ENCODE measurements around the gene TSHZ2. TPM values are rescaled to one million over a fixed set of nuclear protein-coding genes. Genes with fewer than 3 reads are reported as not detected.

Gene TSHZ2
- total and polyA plus RNA-seq, 2 of the 4 experiments (the other 2 are of a cell fraction), result under 0.01 to 0.02 TPM

GRCh38 chr20:53428588-53428987 lies 456.4 kb downstream of the TSHZ2 start:
- Histone ChIP-seq H4K8ac (ENCODE audit: low read depth in 2 of 2, low read length in 2 of 2) (no peak overlapping the region), H3K18ac (ENCODE audit: low read depth, low read length) (no peak overlapping the region), H3K27ac (ENCODE audit: insufficient read depth, low read length) (no peak overlapping the region), H3K4me1 (ENCODE audit: control insufficient read depth, insufficient read depth, low read length) (no peaks in the 10 kb centered on the region), H3K9ac (ENCODE audit: low read depth, low read length) (no peak overlapping the region), H2BK120ac (ENCODE audit: low read depth, low read length) (no peak overlapping the region), H4K20me1 (ENCODE audit: insufficient read depth, low read length) (no peaks in the 10 kb centered on the region), H2BK20ac (ENCODE audit: low read depth, low read length) (no peak overlapping the region), H3K4me3 (ENCODE audit: insufficient read depth, low read depth, low read length) (no peak overlapping the region), H3K27me3 (ENCODE audit: control insufficient read depth, insufficient read depth, low read length) (no peaks in the 10 kb centered on the region), H4K91ac (ENCODE audit: insufficient read depth, low read depth, low read length) (no peak overlapping the region), H3K36me3 (ENCODE audit: control insufficient read depth, insufficient read depth, low read length) (no peaks in the 10 kb centered on the region), H3K9me1 (ENCODE audit: insufficient read depth, low read length) (no peaks in the 10 kb centered on the region), H2BK15ac (ENCODE audit: low read depth, low read length) (no peak overlapping the region), H3K14ac (replicated peaks; ENCODE audit: low read depth, low read length) (no peak overlapping the region), H3K56ac (ENCODE audit: extremely low read depth, insufficient read depth, low read length) (no peak overlapping the region), H3K79me1 (ENCODE audit: low read depth in 1 of 2, low read length in 2 of 2) (no peaks in the 10 kb centered on the region), H2AFZ (replicated peaks; ENCODE audit: low read length, poor library complexity) (no peak overlapping the region), H3K4me2 (ENCODE audit: low read depth, low read length) (no peak overlapping the region), H3K4ac (ENCODE audit: low read depth, low read length) (no peak overlapping the region), H3K23ac (ENCODE audit: low read depth, low read length) (no peak overlapping the region), H2AK9ac (replicated peaks; ENCODE audit: low read depth, low read length, poor library complexity) (no peak overlapping the region), H2BK5ac (ENCODE audit: low read depth, low read length, poor library complexity, severe bottlenecking) (no peak overlapping the region), H2AK5ac (ENCODE audit: low read depth, low read length) (no peak overlapping the region), H3K9me3 (ENCODE audit: control insufficient read depth, insufficient read depth, low read length) (no peaks in the 10 kb centered on the region), H4K5ac (ENCODE audit: low read depth, low read length) (no peak overlapping the region)
- WGBS, 2 experiments (ENCODE audit: extremely low coverage in 2 of 2, insufficient read length in 1 of 2), result no CpG with 5 or more reads among the region's 3 CpGs
- BruUV-seq (replicated peaks), result no TSS peak
- CTCF ChIA-PET, result no interaction called here
- intact Hi-C loops (cut with micrococcal nuclease), result no loop called here
- in situ Hi-C loops (cut with MboI; ENCODE audit: low sequenced_read_pairs), result no loop called here
- DNase-seq (no peak), ATAC-seq (ENCODE audit: low read depth) (no peak)
- dilution Hi-C loops (cut with HindIII; ENCODE audit: low sequenced_read_pairs, unreplicated experiment), result no loop called here
- no peak for TF ChIP-seq MAFK (IDR thresholded peaks at IDR 0.05; ENCODE audit: low read depth, low read length)
- no peak for TF ChIP-seq CEBPB (IDR thresholded peaks at IDR 0.05; ENCODE audit: low read depth, low read length)
- no peak for TF ChIP-seq CTCF (conservative IDR thresholded peaks at IDR 0.05; ENCODE audit: low read depth, low read length)
- no peak for TF ChIP-seq SMC3 (IDR thresholded peaks at IDR 0.05; ENCODE audit: low read depth, low read length)
- TF ChIP-seq MXI1 (IDR thresholded peaks at IDR 0.05; ENCODE audit: borderline replicate concordance, low read depth, low read length), result no peak
- POLR2A ChIA-PET (ENCODE audit: unreplicated experiment), result no interaction called here

All from IMR-90 (cell line).